HUDEP-2 (cell line): ENCODE data around the gene PEPD.

Experiments used
- DNase-seq, 76 experiments: peaks; one replicate each; lab custom pipeline; 2025; ENCODE audit not compliant: unreplicated experiment in 76 of 76; lab: John Stamatoyannopoulos, UW

The PEPD gene

DNA sequence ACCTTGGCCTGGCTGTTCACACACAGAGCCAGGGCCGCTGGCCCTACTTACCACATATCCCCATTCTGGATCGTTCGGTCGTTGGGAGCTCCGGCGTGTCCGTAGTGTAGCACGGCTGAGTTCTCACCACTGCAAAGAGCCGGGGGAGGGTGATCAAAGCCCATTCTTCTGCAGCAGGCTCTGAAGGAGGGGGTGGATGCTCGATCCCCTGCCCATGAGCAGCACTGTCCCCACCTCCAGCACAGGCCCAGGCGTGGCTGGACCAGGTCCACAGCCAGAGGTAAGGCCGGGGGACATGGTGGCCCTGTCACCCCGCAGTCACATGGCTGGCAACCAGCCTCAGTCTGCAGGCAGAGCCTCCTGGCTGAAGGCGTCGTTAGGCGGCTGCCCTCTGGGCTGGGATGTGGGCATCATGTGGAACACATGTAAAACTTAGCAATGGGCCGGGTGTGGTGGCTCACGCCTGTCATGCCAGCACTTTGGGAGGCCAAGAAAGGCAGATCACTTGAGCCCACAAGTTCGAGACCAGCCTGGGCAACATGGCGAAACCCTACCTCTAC, 109.9 kb downstream of the PEPD start:
- no peak for DNase-seq

DNA sequence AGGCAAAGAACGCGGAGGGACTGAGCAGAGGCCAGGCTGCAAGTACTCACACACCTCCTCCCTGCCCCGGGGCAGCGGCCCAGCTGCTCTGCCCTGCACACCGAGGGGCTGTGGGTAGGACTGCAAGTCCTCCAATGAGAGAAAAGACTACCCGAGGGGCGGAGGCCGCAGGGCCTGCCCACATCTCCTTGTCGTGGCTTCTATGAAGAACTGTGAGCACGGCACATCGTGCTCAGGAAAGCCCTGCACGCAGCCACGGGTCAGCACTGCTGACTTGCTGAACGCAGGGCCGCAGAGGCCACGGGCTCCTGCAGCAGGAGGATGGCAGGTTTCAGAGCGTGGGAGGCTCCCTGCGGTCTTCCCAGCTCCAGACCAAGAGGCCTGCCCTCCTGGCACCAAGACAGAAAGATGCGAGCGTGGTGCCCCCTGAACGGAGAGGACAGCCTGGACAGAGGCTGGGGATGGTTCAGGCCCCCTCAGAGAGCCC, 110.6 kb downstream of the PEPD start:
- DNase-seq = no peak

DNA sequence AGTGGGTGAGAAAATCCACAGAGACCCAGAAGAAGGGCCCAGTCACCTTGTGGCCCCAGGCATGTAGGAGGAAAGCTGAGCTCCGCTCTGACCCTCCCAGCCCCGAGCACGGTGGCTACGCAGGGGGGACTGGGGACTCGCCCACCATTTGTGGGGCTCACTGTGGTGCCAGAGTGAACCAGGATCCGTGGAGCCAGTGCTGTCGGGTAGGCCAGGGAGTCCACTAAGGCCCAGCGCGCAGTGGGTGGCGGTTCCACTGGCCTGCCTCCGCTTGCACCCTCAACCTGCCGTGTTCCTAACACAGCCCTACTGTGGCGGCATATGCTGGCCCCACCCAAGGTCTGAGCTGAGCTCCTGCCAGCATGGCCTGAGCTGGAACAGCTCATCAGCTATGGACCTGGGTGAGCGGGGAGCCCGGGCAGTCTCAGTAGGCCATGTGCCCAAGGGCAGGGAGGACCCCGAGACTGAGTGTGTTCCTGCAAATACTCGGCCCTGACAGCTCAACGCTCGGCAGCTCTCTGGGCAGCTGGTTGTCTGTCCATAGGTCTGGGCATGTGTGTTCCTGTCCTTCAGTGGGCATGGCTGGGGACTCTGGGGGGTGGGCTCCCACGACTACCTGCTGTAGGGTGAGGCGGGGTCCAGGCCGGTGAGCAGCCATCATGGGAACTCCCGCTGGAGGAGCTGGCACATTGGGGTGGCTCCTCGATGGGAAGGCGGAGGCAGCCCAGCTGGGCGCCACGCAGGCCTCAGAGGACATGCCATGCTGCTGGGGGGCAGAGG, 111.5 kb downstream of the PEPD start:
- no peak for DNase-seq

DNA sequence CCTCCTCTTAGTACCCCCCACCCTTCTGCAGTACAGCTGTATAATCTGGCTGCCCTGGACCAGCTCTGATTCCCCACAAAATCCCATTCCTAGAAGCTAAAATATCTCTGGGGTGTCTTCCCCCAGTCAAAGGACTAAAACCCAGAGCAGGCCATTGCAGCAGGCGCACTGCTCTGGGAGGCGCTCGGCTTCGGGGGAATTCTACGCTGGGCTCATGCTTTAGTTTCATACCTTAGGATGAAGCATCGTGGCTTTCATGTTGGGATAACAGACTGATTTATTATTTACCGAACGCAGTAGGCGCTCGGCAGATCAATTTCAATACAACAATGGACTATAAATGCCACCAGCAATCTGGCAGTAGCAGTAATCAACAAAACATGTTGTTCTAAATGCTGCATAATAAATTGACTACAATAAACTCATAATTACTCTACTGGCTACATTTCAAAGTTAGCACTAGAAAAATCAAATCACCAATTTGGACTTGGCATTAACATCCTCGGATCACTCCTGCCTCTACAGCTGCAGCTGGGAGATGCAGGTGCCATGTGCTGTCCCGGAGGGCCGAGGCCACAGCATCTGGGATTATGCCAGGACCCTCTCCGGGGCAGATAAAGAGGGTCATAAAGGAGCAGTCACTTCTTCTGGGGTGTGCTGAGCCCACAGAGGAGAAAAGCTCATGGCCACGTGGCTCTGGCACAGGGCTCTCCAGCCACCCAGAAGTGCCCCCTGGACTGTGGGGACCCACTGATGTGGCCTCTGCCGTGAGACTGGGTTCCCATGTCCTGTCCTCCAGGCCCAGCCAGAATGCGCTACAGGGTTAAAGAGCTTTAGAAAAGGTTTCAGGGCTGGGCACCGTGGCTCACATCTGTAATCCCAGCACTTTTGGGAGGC, 112.8 kb downstream of the PEPD start:
- no peak for DNase-seq

DNA sequence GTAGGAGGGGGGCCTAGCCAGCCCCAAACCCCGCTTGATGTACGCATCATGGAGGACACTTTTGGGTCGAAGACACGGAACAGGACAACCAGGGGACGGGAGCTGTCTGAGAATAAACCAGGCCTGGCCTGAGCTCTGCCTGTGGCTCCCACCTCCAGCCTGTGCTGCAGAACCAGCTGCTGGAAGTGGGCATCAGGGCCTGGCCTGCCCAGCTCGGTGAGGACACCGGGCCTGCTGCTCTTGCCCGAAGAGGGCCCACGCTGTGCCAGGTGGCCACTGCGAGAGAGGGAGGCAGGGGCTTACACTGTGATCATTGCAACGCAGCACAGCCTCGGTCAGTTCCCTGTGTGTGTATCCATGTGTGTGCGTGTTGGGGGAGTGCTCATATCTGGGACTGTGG, 113.5 kb downstream of the PEPD start:
- no peak for DNase-seq

DNA sequence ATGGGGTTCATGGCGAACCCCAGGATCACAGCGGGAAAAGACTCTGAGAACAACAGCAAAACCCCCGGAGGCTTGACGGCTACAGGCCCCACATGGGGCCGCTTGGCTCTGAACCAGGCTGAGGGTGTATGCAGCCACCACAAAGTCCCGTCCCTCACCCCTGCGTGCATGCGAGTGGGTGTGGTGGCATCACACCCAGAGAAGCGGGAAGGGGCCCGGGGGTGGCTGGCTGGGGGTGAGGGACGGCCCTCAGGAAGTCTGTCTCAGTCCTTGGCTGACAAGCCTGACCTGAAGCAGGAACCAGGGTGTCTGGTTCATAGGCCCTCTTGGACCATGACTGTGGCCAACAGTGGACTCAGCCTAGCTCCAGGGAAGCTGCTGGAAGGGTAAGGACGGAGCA, 113.9 kb downstream of the PEPD start:
- DNase-seq = peak in 67 of 76 experiments; percentile 16 to 83 (median 64)

DNA sequence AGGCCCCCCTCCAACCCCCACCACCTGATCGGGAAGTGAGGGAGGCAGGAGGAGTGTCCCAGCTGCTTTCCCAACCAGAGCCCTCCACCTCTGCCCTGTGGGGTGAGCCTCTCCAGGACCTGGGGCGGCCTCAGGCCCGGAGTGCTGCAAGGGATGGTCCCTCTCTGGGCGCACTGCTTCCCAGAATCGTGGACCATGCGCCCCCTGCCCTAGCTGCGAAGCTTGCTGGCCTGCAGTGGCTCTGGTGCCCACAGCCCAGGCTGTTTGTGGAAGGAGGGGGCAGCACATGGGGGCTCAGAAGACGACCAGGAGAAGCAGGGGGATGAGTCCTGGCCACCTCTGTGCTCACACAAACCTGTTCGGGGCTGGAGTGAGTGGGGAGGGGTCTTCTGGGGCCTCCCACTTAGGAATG, 114.4 kb downstream of the PEPD start:
- DNase-seq = no peak

DNA sequence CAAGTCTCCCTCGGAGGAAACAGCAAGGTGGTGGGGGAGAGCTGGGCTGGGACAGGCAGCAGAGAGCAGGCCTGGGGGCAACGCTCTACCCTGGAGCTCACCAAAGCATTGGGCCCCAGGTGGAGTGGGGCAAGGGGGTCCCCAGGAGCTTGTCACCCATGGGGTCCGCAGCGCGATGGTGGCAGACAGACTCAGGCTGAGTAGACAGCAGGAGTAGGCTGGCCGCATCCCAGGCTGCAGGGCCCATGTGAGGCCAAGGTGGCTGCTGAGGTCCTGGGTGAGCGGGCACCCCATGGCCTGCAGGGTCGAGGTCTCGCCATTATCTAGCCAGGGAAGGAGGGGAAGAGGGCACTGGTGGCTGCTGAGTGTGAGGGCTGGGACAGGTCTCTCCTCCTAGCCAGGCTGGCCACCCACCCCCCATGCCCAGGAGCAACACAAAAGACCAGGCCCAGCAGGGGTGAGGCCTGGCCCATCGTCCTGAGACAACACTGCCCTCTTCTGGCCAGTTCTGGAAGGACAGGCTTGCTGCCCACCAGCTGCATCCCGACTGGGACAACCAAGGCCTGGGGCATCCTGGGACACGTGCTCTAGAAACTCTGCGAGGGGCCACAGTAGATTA, 115.0 kb downstream of the PEPD start:
- DNase-seq = peak in 66 of 76 experiments; percentile 18 to 90 (median 67)

DNA sequence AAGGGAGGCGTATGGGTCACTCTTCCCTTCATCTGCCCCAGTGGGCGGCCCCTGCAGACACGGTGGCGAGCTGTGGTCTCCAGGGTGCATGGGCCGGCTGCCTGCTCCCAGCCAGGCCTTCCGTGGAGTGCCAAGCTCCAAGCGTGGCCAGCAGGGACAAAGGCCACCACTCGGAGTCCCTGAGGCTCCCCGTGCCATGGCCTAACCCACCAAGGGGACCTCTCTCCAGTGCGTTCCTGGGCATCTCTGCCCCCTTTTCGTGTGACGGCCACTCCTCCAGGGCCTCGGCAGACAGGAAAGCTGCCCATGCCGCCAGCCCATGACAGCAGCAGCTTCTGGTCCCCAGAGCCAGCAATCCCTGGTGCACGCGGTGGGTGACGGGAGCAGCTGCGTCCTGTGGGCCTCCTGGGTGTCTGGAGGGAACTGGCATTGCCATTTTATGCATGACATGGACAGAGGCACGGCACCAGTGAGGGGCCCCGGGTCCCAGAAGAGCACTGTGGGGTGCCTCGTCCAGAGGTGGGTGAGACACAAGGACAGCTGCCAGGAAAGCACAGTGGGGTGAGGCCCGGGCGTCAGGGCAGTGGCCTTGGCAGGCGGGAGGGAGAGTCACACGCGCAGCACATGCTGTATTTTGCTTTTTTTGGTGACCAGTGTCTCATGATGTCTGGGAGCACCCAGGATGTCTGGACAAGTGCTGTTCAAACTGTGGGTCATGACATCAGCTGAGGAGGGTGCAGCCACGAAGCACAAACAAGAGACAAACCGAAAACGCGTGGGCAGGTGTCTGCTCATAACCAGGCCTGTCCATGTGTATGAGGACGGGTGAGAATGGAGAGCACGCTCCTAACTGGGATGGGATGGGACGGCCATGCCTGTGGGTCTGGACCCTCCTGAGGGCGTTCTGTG, 115.8 kb downstream of the PEPD start:
- DNase-seq = no peak

DNA sequence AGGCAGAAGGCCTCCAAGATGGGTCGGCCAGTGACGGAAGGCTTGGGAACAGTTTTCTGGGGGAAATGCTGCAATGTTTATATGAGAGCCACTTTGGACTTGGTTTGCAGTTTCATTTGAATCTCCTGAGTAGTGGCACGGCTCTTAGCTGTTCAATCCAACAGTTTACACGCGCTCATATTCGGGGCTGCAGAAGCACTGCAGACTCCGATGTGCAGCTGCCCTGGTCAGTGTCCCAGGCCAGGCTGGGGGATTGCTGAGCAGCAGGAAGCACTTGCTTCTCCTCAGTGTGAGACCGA, 116.4 kb downstream of the PEPD start:
- DNase-seq = no peak

DNA sequence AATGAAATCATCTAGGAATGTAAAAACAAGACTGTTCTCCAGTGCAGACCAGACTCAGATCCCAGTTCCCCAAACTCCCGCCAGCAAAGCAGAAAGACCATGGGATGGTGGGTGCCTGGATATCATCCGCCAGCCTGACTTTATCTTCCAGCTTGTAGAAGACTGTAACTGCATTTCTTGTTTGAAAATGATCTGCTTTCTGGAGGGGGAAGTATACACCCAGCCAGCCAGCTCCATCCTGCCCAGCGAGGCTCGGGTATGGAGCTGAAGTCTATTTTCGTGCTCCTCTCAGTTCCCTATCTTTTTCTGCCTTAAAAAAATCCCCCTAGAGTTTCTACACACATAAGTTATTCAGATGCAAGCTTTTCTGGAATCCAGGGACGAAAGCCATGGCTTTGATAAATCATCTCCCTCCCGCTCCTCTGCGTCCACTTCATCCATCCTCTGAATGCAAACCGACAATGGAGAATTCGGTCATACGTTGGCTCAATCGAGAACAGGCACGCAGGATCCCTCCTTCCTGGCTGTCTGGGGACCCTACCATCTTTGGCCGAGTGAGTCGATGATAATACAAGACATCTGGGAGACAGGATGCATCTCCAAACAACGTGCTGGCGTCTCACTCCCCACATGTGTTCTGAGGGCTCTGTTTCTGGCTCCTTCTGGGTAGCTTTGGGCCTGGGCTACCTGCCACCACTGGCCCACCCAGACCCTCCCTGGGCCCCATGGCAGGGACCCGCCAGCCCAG, 116.9 kb downstream of the PEPD start:
- no peak for DNase-seq

DNA sequence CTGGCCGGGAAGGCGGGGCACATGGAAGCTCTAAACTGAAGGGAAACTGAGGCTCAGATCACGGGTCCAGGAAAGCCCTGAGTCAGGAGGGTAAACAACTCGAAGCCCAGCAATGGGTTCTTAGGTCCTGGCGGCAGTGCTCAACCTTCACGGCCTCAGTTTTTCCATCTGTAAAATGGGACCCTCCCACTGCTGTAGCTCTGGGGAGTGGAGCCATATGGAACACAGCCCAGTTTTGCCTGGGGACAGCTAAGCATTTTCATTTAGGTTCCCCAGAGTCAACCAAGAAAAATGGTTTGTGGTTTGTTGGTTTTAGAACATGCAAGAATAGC, 117.7 kb downstream of the PEPD start:
- DNase-seq = no peak

DNA sequence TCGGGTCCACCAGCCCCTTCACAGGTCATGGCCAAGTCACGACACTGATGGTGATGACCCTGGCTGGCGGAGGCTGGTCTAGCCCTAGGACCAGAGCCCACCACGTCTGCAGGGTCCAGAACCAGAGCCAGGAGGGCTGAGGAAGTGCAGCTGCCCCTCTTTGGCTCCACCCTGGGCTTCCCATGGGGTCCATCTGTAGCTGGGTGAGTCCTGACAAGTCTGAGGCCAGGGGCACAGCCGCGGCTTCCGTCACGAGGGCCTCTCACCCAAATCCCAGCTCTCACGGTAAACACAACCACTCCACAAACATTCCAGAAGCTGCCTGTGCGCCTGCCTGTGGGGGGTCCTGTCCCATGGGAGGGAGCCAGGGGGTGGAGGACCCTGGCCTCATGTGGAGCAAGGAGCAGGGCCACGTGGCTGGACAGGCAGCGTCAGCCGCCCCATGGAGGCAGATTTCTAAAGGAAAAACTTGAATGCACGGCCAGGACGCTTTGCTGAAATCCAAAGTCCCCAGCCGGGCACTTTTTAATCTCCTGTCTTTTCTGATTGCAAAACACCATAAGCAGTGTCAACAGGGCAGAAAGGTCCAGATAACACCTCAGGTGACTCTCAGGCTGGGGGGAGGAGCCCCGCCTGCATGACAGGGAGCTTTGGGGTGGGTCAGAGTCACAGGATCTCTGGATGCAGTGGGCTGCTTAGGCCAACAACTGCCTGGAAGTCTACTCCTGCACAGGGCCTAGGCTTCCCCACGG, 118.2 kb downstream of the PEPD start:
- DNase-seq = no peak

DNA sequence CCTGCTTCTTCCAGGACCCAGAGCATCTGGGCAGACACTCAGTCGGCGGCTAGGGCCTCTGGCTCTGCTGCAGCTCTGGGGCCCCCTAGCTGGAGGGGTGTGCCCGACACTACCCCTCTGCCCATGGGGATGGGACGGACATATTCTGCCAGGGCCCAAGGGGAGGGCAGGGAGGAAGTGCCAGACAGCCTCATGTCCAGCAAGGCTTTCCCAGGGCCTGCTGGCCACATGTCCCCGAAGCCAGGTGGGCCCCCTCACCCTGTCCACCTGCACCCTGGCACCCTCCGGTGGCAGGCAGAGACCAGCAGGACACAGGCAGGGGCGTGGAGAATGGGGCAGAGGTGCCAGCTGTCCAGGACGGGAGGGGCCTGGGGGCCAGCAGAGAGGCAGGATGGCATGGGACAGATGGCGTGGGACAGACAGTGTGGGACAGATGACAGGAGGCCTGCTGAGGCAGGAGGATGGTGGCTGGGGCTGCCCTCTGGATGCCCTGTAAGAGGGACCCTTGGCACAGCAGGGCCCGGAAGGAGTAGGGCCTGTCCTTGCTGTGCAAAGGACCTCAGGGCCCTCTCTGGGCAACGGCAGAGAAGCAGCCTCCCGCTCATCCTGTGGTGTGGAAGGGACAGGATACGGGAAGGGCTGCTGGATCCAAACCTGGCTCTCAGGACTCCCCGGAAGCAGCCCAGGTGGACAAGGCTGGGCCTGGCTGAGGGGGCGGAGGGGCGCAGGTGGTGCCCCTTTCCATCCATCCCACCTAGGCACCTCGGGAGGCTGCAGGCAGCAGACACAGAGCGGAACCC, 119.0 kb downstream of the PEPD start:
- no peak for DNase-seq

DNA sequence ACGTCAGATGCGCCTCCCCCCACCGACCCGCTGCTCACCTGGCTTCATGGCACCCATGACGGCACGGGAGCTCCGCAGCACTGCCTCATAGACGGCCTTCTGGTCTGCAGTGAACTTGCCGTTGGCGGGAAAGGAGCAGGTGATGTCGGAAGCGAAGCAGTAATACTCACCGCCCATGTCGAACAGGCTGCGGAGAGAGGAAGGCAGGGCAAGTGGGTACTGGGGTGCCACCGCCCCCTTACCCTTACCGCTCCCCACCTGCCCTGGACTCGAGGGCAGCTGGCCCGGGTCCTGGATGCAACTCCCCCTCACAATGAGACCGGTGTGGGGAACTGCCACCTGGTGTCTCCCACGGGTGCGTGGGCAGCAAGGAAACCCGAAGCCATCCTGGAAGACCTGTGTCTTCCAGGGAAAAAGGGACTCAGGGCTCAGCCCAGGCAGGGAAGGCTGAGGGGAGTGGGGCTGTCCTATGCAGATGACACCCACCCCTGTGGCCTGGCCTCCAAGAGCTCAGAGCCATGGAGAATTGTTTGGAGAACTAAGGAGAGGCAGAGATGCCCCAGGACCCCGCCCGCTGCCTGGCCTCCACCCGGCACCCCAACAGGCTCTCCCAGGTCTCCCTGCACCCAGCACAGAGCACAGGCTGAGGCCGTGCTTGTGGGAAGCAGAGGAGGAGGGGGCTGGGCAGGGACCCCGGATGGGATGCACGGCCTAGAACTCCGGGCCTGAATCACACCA, 119.7 kb downstream of the PEPD start:
- DNase-seq = no peak

DNA sequence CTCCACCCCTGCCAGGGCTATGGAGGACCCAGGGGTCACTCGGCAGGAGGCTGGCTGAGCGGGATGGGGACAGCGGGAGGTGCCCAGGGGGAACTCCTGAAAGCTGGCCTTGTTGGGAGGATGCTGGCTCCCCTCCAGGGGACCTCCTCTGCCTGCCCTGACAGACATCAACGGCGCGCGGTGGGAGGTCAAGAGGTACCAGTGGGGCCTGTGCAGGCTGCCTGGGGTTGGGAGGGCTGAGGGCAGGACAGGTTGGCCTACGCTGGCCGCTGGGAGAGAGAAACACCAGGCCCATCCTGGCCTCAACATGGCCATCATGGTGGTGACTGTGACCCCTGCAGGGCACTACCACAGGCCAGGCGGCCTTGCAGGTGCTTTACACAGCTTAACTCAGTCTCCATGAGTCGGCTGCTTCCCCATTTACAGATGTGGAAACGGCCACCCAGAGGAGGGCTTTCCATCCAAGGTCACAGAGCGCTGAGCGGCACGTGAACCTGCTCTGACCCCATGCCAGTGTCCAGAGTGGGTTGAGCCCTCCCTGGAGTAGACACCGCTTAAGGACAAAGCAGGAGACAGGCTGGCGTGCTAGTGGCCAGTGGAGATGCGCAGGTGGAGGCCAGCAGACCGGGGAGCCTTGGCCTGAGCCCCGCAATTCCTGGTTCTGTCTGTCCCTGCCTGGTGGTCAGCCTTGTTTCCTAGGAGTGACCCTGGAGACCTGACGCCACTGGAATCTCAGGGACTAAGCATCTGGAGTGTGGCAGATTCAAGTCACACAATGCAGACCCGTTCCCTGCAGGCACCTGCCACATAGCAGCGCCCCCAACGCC, 120.5 kb downstream of the PEPD start:
- DNase-seq = no peak
